MM.1S (cell line): Measurements from ENCODE around the gene AHRR.

Source experiments
- DNase-seq: peaks from one replicate; pipeline ENCODE4 v3.0.0-alpha.2; 2015
- H2AFZ ChIP-seq: fragments of 300-600 bp; sonication (generic); 2 replicates; pipeline ENCODE4 v1.6.0; 2016; ENCODE audit warnings: antibody characterized with exemption, low read length
- H3F3A ChIP-seq: fragments of 300-600 bp; sonication (generic); 2 replicates; pipeline ENCODE4 v1.6.1; 2016; ENCODE audit warnings: mild to moderate bottlenecking, antibody characterized with exemption, low read length, moderate library complexity, mixed read lengths; ENCODE audit not compliant: insufficient read depth
- H3K27ac ChIP-seq: fragments of 300-600 bp; sonication (generic); 2 replicates; pipeline ENCODE4 v1.5.1; 2016; ENCODE audit warnings: mild to moderate bottlenecking, low read length
- H3K27me3 ChIP-seq: fragments of 300-600 bp; sonication (generic); replicated peaks from 2 replicates; pipeline ENCODE4 v1.6.0; 2016; ENCODE audit warnings: low read length; ENCODE audit not compliant: insufficient read depth
- H3K36me3 ChIP-seq: fragments of 300-600 bp; sonication (generic); replicated peaks from 2 replicates; pipeline ENCODE4 v1.6.1; 2016; ENCODE audit warnings: mild to moderate bottlenecking, low read length, mixed read lengths; ENCODE audit not compliant: insufficient read depth
- H3K4me1 ChIP-seq: fragments of 300-600 bp; sonication (generic); 2 replicates; pipeline ENCODE4 v1.6.1; 2016; ENCODE audit warnings: low read length, mixed read lengths
- H3K4me2 ChIP-seq: fragments of 300-600 bp; sonication (generic); 2 replicates; pipeline ENCODE4 v1.6.0; 2016; ENCODE audit warnings: low read depth, low read length
- H3K4me3 ChIP-seq: fragments of 300-600 bp; sonication (generic); 2 replicates; pipeline ENCODE4 v1.5.1; 2016; ENCODE audit warnings: low read length, mixed read lengths
- H3K79me2 ChIP-seq: fragments of 300-600 bp; sonication (generic); 2 replicates; pipeline ENCODE4 v1.6.1; 2016; ENCODE audit warnings: mixed run types, low read length, mixed read lengths
- H3K9ac ChIP-seq: fragments of 300-600 bp; sonication (generic); 2 replicates; pipeline ENCODE4 v1.6.1; 2016; ENCODE audit warnings: low read length, mixed read lengths
- H3K9me2 ChIP-seq: fragments of 300-600 bp; sonication (generic); replicated peaks from 2 replicates; pipeline ENCODE4 v1.6.1; 2016; ENCODE audit warnings: mild to moderate bottlenecking, low read length, mixed read lengths; ENCODE audit not compliant: insufficient read depth
- H3K9me3 ChIP-seq: fragments of 300-600 bp; sonication (generic); replicated peaks from 2 replicates; pipeline ENCODE4 v1.6.1; 2016; ENCODE audit warnings: mild to moderate bottlenecking, low read length, mixed read lengths; ENCODE audit not compliant: insufficient read depth
- H4K20me1 ChIP-seq: fragments of 300-600 bp; sonication (generic); 2 replicates; pipeline ENCODE4 v1.6.1; 2016; ENCODE audit warnings: mild to moderate bottlenecking, low read length, moderate library complexity, mixed read lengths; ENCODE audit not compliant: insufficient read depth
- EZH2 ChIP-seq: fragments of 300-600 bp; sonication (generic); optimal IDR thresholded peaks from 2 replicates; pipeline ENCODE3; 2017; ENCODE audit warnings: low read depth, mild to moderate bottlenecking, antibody characterized with exemption, low read length, mixed read lengths
- EZH2phosphoT487 ChIP-seq: fragments of 300-600 bp; sonication (generic); IDR thresholded peaks from 2 replicates; pipeline ENCODE4 v1.6.1; 2018; ENCODE audit warnings: antibody characterized with exemption, low read length
- TF ChIP-seq, protein P1 (sequence below): fragments of 300-600 bp; sonication (generic); IDR thresholded peaks from 2 replicates; pipeline ENCODE4 v1.5.1; 2016; ENCODE audit warnings: antibody characterized with exemption, low read length, mixed read lengths

AHRR gene

DNA sequence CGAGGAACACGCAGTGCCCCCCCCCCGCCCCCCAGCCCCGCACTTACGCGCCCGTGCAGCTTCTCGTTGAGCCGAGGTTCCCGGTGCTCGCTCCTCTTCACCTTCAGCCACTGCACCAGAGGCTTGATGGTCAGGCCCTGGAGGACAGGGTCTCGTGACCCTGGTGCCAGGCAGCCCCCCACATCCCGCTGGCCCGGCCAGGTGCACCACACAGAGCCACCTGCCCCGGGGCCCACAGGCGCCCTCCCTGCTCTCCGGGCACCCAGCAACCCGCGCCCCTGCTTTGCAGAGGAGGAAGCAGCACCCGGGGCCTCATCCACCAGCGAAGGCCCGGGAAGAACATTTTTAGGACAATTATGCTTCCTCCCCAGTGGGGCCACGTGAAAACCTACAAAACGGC, 160.5 kb downstream of the AHRR start:
- H3K27me3 ChIP-seq: peaks cover 73% of the 10 kb centered on the region

DNA sequence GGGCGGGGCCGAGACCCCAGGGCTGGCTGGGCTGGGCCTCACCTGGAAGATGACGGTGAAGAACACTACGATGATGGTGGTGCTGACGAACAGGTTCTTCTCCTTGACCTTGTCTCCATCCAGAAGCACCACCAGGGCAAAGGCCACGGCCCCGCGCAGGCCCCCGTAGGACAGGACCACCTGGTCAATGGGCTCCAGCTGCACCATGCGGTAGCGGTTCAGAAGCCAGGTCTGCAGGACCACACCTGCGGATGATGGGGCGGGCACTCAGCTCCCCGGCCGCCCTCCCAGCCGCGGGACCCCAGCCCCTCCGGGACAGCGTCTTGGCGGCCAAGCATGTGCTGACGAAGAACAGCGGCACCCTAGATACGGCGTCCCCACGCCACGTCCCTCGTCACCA, 161.0 kb downstream of the AHRR start:
- Histone ChIP-seq H3K4me2 (no peak overlapping the region), H3K9ac (no peak overlapping the region), H2AFZ (no peak overlapping the region), H3K9me3 (no peaks in the 10 kb centered on the region), H3K79me2 (no peaks in the 10 kb centered on the region), H3F3A (no peaks in the 10 kb centered on the region), H3K27ac (no peak overlapping the region), H3K9me2 (no peaks in the 10 kb centered on the region), H3K4me1 (no peaks in the 10 kb centered on the region), H3K4me3 (no peak overlapping the region), H3K36me3 (no peaks in the 10 kb centered on the region), H4K20me1 (no peaks in the 10 kb centered on the region), H3K27me3 (peaks cover 68% of the 10 kb centered on the region)
- no peak for DNase-seq
- TF ChIP-seq EZH2: no peak
- TF ChIP-seq EZH2phosphoT487: no peak
- TF ChIP-seq, protein P1, sequence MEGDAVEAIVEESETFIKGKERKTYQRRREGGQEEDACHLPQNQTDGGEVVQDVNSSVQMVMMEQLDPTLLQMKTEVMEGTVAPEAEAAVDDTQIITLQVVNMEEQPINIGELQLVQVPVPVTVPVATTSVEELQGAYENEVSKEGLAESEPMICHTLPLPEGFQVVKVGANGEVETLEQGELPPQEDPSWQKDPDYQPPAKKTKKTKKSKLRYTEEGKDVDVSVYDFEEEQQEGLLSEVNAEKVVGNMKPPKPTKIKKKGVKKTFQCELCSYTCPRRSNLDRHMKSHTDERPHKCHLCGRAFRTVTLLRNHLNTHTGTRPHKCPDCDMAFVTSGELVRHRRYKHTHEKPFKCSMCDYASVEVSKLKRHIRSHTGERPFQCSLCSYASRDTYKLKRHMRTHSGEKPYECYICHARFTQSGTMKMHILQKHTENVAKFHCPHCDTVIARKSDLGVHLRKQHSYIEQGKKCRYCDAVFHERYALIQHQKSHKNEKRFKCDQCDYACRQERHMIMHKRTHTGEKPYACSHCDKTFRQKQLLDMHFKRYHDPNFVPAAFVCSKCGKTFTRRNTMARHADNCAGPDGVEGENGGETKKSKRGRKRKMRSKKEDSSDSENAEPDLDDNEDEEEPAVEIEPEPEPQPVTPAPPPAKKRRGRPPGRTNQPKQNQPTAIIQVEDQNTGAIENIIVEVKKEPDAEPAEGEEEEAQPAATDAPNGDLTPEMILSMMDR: no peak

More for the DNA sequence above, 160.5 kb downstream of the AHRR start:
- H3K9me3 ChIP-seq: no peaks in the 10 kb centered on the region
- H3K4me3 ChIP-seq: no peak overlapping the region
- H2AFZ ChIP-seq: no peak overlapping the region
- no peaks in the 10 kb centered on the region for H3K36me3 ChIP-seq
- no peaks in the 10 kb centered on the region for H4K20me1 ChIP-seq
- no peak overlapping the region for H3K4me2 ChIP-seq
- H3K27ac ChIP-seq: no peak overlapping the region
- no peaks in the 10 kb centered on the region for H3K4me1 ChIP-seq
- no peak for DNase-seq
- H3K9me2 ChIP-seq: no peaks in the 10 kb centered on the region
- TF ChIP-seq EZH2: no peak
- TF ChIP-seq, protein P1: no peak
- TF ChIP-seq EZH2phosphoT487: no peak
- no peak overlapping the region for H3K9ac ChIP-seq
- H3K79me2 ChIP-seq: no peaks in the 10 kb centered on the region
- H3F3A ChIP-seq: no peaks in the 10 kb centered on the region

DNA sequence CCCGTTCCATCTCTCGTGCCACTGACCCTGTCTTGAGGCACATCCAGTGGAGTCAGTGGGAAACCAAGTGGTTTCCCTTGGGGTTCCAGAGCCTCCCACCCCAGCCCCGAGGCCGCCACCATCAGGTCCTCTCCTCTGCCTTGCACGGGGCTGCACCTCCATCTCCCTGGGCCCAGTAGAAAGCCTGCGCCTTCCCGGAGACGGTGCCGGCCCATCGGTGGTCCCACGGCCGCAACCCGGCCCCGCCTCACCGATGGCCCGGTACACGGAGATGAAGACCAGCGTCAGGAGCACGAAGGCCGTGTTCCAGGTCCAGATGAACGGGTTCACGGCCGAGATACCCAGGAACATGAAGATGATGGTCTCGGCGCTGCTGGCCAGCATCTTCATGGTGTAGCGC, 161.5 kb downstream of the AHRR start:
- DNase-seq: no peak
- H3K9me3 ChIP-seq: no peaks in the 10 kb centered on the region
- no peaks in the 10 kb centered on the region for H3F3A ChIP-seq
- H3K79me2 ChIP-seq: no peaks in the 10 kb centered on the region
- no peak overlapping the region for H2AFZ ChIP-seq
- H4K20me1 ChIP-seq: no peaks in the 10 kb centered on the region
- H3K4me2 ChIP-seq: no peak overlapping the region
- no peaks in the 10 kb centered on the region for H3K9me2 ChIP-seq
- H3K27me3 ChIP-seq: peaks cover 63% of the 10 kb centered on the region
- no peak overlapping the region for H3K9ac ChIP-seq
- H3K4me1 ChIP-seq: no peaks in the 10 kb centered on the region
- TF ChIP-seq EZH2: no peak
- TF ChIP-seq, protein P1: no peak
- TF ChIP-seq EZH2phosphoT487: no peak
- H3K36me3 ChIP-seq: no peaks in the 10 kb centered on the region
- H3K4me3 ChIP-seq: no peak overlapping the region
- no peak overlapping the region for H3K27ac ChIP-seq
